Stimulated activated CD4-positive, alpha-beta T cell treated with anti-CD3 and anti-CD28 coated beads, Interleukin-1b, Interleukin-23, amount 100 ng/mL, for 48 hours (primary cell): ENCODE data around the gene ZNF397.

ENCODE experiments used
- DNase-seq: peaks from one replicate; pipeline ENCODE4 v3.0.0-alpha.2; 2020

ZNF397 gene

GRCh38 chr18:35247412-35248249, 6.8 kb downstream of the ZNF397 start:
- DNase-seq: no peak

GRCh38 chr18:35248429-35248828, 7.6 kb downstream of the ZNF397 start:
- no peak for DNase-seq

- no peak for DNase-seq
Measured at GRCh38 chr18:35252466-35252865, 11.6 kb downstream of the ZNF397 start.

GRCh38 chr18:35253655-35254287, 12.9 kb downstream of the ZNF397 start:
- DNase-seq: no peak

- no peak for DNase-seq
Measured at GRCh38 chr18:35256947-35257346, 16.1 kb downstream of the ZNF397 start.

- no peak for DNase-seq
Measured at GRCh38 chr18:35264409-35264808, 23.6 kb downstream of the ZNF397 start.

- DNase-seq: peak; percentile 59
Measured at GRCh38 chr18:35267161-35267651, 26.4 kb downstream of the ZNF397 start.

GRCh38 chr18:35267809-35268208, 27.0 kb downstream of the ZNF397 start:
- DNase-seq: no peak

GRCh38 chr18:35268821-35269220, 28.0 kb downstream of the ZNF397 start:
- DNase-seq: no peak

GRCh38 chr18:35271656-35272055, 30.8 kb downstream of the ZNF397 start:
- DNase-seq: no peak

- DNase-seq: no peak
Measured at GRCh38 chr18:35276267-35276666, 35.4 kb downstream of the ZNF397 start.

GRCh38 chr18:35277633-35278032, 36.8 kb downstream of the ZNF397 start:
- DNase-seq: no peak

- DNase-seq: no peak
Measured at GRCh38 chr18:35278085-35278484, 37.3 kb downstream of the ZNF397 start.

GRCh38 chr18:35278969-35279368, 38.1 kb downstream of the ZNF397 start:
- DNase-seq: no peak

- DNase-seq: no peak
Measured at GRCh38 chr18:35282353-35282752, 41.5 kb downstream of the ZNF397 start.

GRCh38 chr18:35283923-35284794, 43.3 kb downstream of the ZNF397 start:
- DNase-seq: no peak

- no peak for DNase-seq
Measured at GRCh38 chr18:35284841-35285240, 44.0 kb downstream of the ZNF397 start.

GRCh38 chr18:35289293-35289692, 48.5 kb downstream of the ZNF397 start:
- DNase-seq: no peak

- peak; percentile 21 for DNase-seq
Measured at GRCh38 chr18:35289727-35290093, 48.9 kb downstream of the ZNF397 start.

- peak; percentile 96 for DNase-seq
Measured at GRCh38 chr18:35290094-35290735, 49.4 kb downstream of the ZNF397 start, which contains the start of gene ZSCAN30. TSS of gene ZSCAN30 (minus strand) at chr18:35290229. CDS start at chr18:35264352, 25,877 bp downstream.

- no peak for DNase-seq
Measured at GRCh38 chr18:35291166-35291565, 50.3 kb downstream of the ZNF397 start.

GRCh38 chr18:35296060-35296459, 55.2 kb downstream of the ZNF397 start:
- DNase-seq: no peak

- DNase-seq: no peak
Measured at GRCh38 chr18:35303610-35304009, 62.8 kb downstream of the ZNF397 start.
